ENCODE results near the gene KIAA1217.

KIAA1217 gene

GRCh38 chr10:24234784-24235183 lies 25.8 kb downstream of the KIAA1217 start:
- H3K27me3 ChIP-seq (replicated peaks; ENCODE audit: control insufficient read depth, insufficient read depth, low read length) = no peaks in the 10 kb centered on the region
- no peaks in the 10 kb centered on the region for H3K36me3 ChIP-seq (ENCODE audit: control insufficient read depth, insufficient read depth, low read length, severe bottlenecking)
- peaks cover 1% of the 10 kb centered on the region for H3K4me1 ChIP-seq (ENCODE audit: control insufficient read depth, insufficient read depth, low read length)
- no peaks in the 10 kb centered on the region for H3K9me3 ChIP-seq (ENCODE audit: control insufficient read depth, low read length)
- no peak overlapping the region for H3K9ac ChIP-seq (ENCODE audit: low read length)
- no peak overlapping the region for H3K4me3 ChIP-seq (ENCODE audit: low read length)
- no peak for DNase-seq (ENCODE audit: low read depth)

- Histone ChIP-seq H3K4me3 (ENCODE audit: low read length) (no peak overlapping the region), H3K9ac (ENCODE audit: low read length) (no peak overlapping the region), H3K4me1 (ENCODE audit: control insufficient read depth, insufficient read depth, low read length) (peaks cover 7% of the 10 kb centered on the region), H3K27me3 (replicated peaks; ENCODE audit: control insufficient read depth, insufficient read depth, low read length) (no peaks in the 10 kb centered on the region), H3K36me3 (ENCODE audit: control insufficient read depth, insufficient read depth, low read length, severe bottlenecking) (no peaks in the 10 kb centered on the region), H3K9me3 (ENCODE audit: control insufficient read depth, low read length) (no peaks in the 10 kb centered on the region)
- no peak for DNase-seq (ENCODE audit: low read depth)
These were observed 26.5 kb downstream of the KIAA1217 start for GRCh38 chr10:24235471-24235870.

GRCh38 chr10:24237801-24238395 lies 29.0 kb downstream of the KIAA1217 start:
- Histone ChIP-seq H3K27me3 (replicated peaks; ENCODE audit: control insufficient read depth, insufficient read depth, low read length) (no peaks in the 10 kb centered on the region), H3K36me3 (ENCODE audit: control insufficient read depth, insufficient read depth, low read length, severe bottlenecking) (no peaks in the 10 kb centered on the region)
- DNase-seq (ENCODE audit: low read depth) = no peak

GRCh38 chr10:24238519-24239247 lies 29.7 kb downstream of the KIAA1217 start:
- H3K27me3 ChIP-seq (replicated peaks; ENCODE audit: control insufficient read depth, insufficient read depth, low read length) = no peaks in the 10 kb centered on the region
- no peak for DNase-seq (ENCODE audit: low read depth)
- H3K9ac ChIP-seq (ENCODE audit: low read length) = no peak overlapping the region
- H3K4me3 ChIP-seq (ENCODE audit: low read length) = no peak overlapping the region
- no peaks in the 10 kb centered on the region for H3K36me3 ChIP-seq (ENCODE audit: control insufficient read depth, insufficient read depth, low read length, severe bottlenecking)
- no peaks in the 10 kb centered on the region for H3K9me3 ChIP-seq (ENCODE audit: control insufficient read depth, low read length)
- H3K4me1 ChIP-seq (ENCODE audit: control insufficient read depth, insufficient read depth, low read length) = peaks cover 22% of the 10 kb centered on the region

More at GRCh38 chr10:24237801-24238395, 29.0 kb downstream of the KIAA1217 start:
- H3K9ac ChIP-seq (ENCODE audit: low read length) = no peak overlapping the region
- no peaks in the 10 kb centered on the region for H3K9me3 ChIP-seq (ENCODE audit: control insufficient read depth, low read length)
- H3K4me1 ChIP-seq (ENCODE audit: control insufficient read depth, insufficient read depth, low read length) = peaks cover 22% of the 10 kb centered on the region
- no peak overlapping the region for H3K4me3 ChIP-seq (ENCODE audit: low read length)

- Histone ChIP-seq H3K4me1 (ENCODE audit: control insufficient read depth, insufficient read depth, low read length) (peaks cover 22% of the 10 kb centered on the region), H3K4me3 (ENCODE audit: low read length) (peak overlapping the region; percentile 23), H3K9ac (ENCODE audit: low read length) (peak overlapping the region; percentile 27), H3K9me3 (ENCODE audit: control insufficient read depth, low read length) (no peaks in the 10 kb centered on the region), H3K27me3 (replicated peaks; ENCODE audit: control insufficient read depth, insufficient read depth, low read length) (no peaks in the 10 kb centered on the region), H3K36me3 (ENCODE audit: control insufficient read depth, insufficient read depth, low read length, severe bottlenecking) (no peaks in the 10 kb centered on the region)
- DNase-seq (ENCODE audit: low read depth) = no peak
These were observed 30.5 kb downstream of the KIAA1217 start for GRCh38 chr10:24239289-24240040.

GRCh38 chr10:24240041-24240751 lies 31.3 kb downstream of the KIAA1217 start:
- peak overlapping the region; percentile 23 for H3K4me3 ChIP-seq (ENCODE audit: low read length)
- DNase-seq (ENCODE audit: low read depth) = no peak
- H3K4me1 ChIP-seq (ENCODE audit: control insufficient read depth, insufficient read depth, low read length) = peaks cover 22% of the 10 kb centered on the region
- peak overlapping the region; percentile 27 for H3K9ac ChIP-seq (ENCODE audit: low read length)
- no peaks in the 10 kb centered on the region for H3K27me3 ChIP-seq (replicated peaks; ENCODE audit: control insufficient read depth, insufficient read depth, low read length)
- no peaks in the 10 kb centered on the region for H3K36me3 ChIP-seq (ENCODE audit: control insufficient read depth, insufficient read depth, low read length, severe bottlenecking)
- no peaks in the 10 kb centered on the region for H3K9me3 ChIP-seq (ENCODE audit: control insufficient read depth, low read length)

- Histone ChIP-seq H3K36me3 (ENCODE audit: control insufficient read depth, insufficient read depth, low read length, severe bottlenecking) (no peaks in the 10 kb centered on the region), H3K9me3 (ENCODE audit: control insufficient read depth, low read length) (no peaks in the 10 kb centered on the region), H3K27me3 (replicated peaks; ENCODE audit: control insufficient read depth, insufficient read depth, low read length) (no peaks in the 10 kb centered on the region), H3K4me3 (ENCODE audit: low read length) (no peak overlapping the region), H3K9ac (ENCODE audit: low read length) (no peak overlapping the region), H3K4me1 (ENCODE audit: control insufficient read depth, insufficient read depth, low read length) (peaks cover 22% of the 10 kb centered on the region)
- no peak for DNase-seq (ENCODE audit: low read depth)
These were observed 32.6 kb downstream of the KIAA1217 start for GRCh38 chr10:24241536-24242040.

GRCh38 chr10:24242562-24242961 lies 33.6 kb downstream of the KIAA1217 start:
- no peak overlapping the region for H3K4me3 ChIP-seq (ENCODE audit: low read length)
- DNase-seq (ENCODE audit: low read depth) = no peak
- no peaks in the 10 kb centered on the region for H3K36me3 ChIP-seq (ENCODE audit: control insufficient read depth, insufficient read depth, low read length, severe bottlenecking)
- no peaks in the 10 kb centered on the region for H3K9me3 ChIP-seq (ENCODE audit: control insufficient read depth, low read length)
- no peaks in the 10 kb centered on the region for H3K27me3 ChIP-seq (replicated peaks; ENCODE audit: control insufficient read depth, insufficient read depth, low read length)
- H3K9ac ChIP-seq (ENCODE audit: low read length) = no peak overlapping the region
- peaks cover 22% of the 10 kb centered on the region for H3K4me1 ChIP-seq (ENCODE audit: control insufficient read depth, insufficient read depth, low read length)

- no peak for DNase-seq (ENCODE audit: low read depth)
- H3K27me3 ChIP-seq (replicated peaks; ENCODE audit: control insufficient read depth, insufficient read depth, low read length) = no peaks in the 10 kb centered on the region
- no peak overlapping the region for H3K4me3 ChIP-seq (ENCODE audit: low read length)
- H3K36me3 ChIP-seq (ENCODE audit: control insufficient read depth, insufficient read depth, low read length, severe bottlenecking) = no peaks in the 10 kb centered on the region
- H3K9ac ChIP-seq (ENCODE audit: low read length) = no peak overlapping the region
- peaks cover 16% of the 10 kb centered on the region for H3K4me1 ChIP-seq (ENCODE audit: control insufficient read depth, insufficient read depth, low read length)
- no peaks in the 10 kb centered on the region for H3K9me3 ChIP-seq (ENCODE audit: control insufficient read depth, low read length)
These were observed 37.4 kb downstream of the KIAA1217 start for GRCh38 chr10:24246365-24246764.

GRCh38 chr10:24247841-24248240 lies 38.9 kb downstream of the KIAA1217 start:
- peaks cover 8% of the 10 kb centered on the region for H3K4me1 ChIP-seq (ENCODE audit: control insufficient read depth, insufficient read depth, low read length)
- H3K9me3 ChIP-seq (ENCODE audit: control insufficient read depth, low read length) = no peaks in the 10 kb centered on the region
- DNase-seq (ENCODE audit: low read depth) = no peak
- H3K27me3 ChIP-seq (replicated peaks; ENCODE audit: control insufficient read depth, insufficient read depth, low read length) = no peaks in the 10 kb centered on the region
- H3K4me3 ChIP-seq (ENCODE audit: low read length) = no peak overlapping the region
- H3K36me3 ChIP-seq (ENCODE audit: control insufficient read depth, insufficient read depth, low read length, severe bottlenecking) = no peaks in the 10 kb centered on the region
- no peak overlapping the region for H3K9ac ChIP-seq (ENCODE audit: low read length)
